Gastrocnemius medialis (tissue), 4 donors: ENCODE data around the gene SNAPC2.

Experiments used
- CTCF ChIP-seq, 5 experiments: fragments of 450-650 bp in 3 of 5; fragments of 200-600 bp in 2 of 5; sonication (generic) in 2 of 5; IDR thresholded peaks in 4 of 5; conservative IDR thresholded peaks in 1 of 5; 1 replicate in 4 of 5; 2 replicates in 1 of 5; pipeline ENCODE4 v1.5.1; 2016 to 2019; ENCODE audit warnings: antibody characterized with exemption in 5 of 5, mild to moderate bottlenecking in 3 of 5, moderate library complexity in 3 of 5
- POLR2A ChIP-seq, 2 donors: fragments of 450-650 bp; IDR thresholded peaks; one replicate each; pipeline ENCODE4 v1.6.1; 2017; ENCODE audit warnings: antibody characterized with exemption in 2 of 2, mild to moderate bottlenecking in 2 of 2, moderate library complexity in 2 of 2

GRCh38 chr19:7877249-7877836, 42.8 kb upstream of the SNAPC2 start:
- TF ChIP-seq CTCF (IDR thresholded peaks at IDR 0.05 in 4 of 5, conservative IDR thresholded peaks at IDR 0.05 in 1 of 5), result no peak
- no peak for TF ChIP-seq POLR2A (IDR thresholded peaks at IDR 0.05)
